ENCODE results near the gene TMCO4. TPM values are rescaled to one million over a fixed set of nuclear protein-coding genes. Genes with fewer than 3 reads are reported as not detected.

Gene TMCO4
- total RNA-seq, 2 experiments from 2014 or later = 13.2 to 15.6 TPM

DNA sequence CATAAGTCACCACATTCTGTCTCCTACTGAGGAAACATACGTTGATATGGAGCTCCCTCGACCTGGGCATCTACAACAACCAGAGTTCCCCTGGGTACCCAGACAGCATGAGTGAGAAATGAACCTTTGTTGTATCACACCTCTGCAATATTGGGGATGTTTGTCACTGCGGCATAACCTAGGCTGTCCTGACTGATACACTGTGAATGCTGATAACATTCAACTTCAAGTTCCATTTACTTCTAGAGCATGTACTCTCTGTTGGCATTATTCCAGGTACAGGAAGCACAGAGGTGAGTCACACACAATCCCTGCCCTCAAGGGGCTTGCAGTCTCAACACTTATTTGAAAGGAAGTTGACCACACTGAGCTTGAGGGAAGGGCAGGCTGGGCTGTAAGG, 69.5 kb downstream of the TMCO4 start:
- ATAC-seq (no peak), DNase-seq (no peak)
- ChIA-PET CTCF (interaction anchor here (1.0 to 3.4 kb wide), 4 partner anchors 15 to 74 kb away, joined by 3 to 14 read pairs (median 4); no protein-coding TSS in a partner anchor), POLR2A (interaction anchor here (0.6 kb wide), 1 partner anchor 415 kb away, joined by 5 read pairs; no protein-coding TSS in a partner anchor)
- H3K27me3 Mint-ChIP-seq = no peaks in the 10 kb centered on the region
- H3K4me3 Mint-ChIP-seq = no peak overlapping the region
- H3K36me3 Mint-ChIP-seq (ENCODE audit: low read depth) = peaks cover 25% of the 10 kb centered on the region
- H3K4me1 Mint-ChIP-seq = no peaks in the 10 kb centered on the region
- peaks cover 11% of the 10 kb centered on the region for H3K9me3 Mint-ChIP-seq (ENCODE audit: low read depth)
- intact Hi-C loops (cut with DNase I, micrococcal nuclease) = no loop called here
- H3K27ac Mint-ChIP-seq = no peak overlapping the region

DNA sequence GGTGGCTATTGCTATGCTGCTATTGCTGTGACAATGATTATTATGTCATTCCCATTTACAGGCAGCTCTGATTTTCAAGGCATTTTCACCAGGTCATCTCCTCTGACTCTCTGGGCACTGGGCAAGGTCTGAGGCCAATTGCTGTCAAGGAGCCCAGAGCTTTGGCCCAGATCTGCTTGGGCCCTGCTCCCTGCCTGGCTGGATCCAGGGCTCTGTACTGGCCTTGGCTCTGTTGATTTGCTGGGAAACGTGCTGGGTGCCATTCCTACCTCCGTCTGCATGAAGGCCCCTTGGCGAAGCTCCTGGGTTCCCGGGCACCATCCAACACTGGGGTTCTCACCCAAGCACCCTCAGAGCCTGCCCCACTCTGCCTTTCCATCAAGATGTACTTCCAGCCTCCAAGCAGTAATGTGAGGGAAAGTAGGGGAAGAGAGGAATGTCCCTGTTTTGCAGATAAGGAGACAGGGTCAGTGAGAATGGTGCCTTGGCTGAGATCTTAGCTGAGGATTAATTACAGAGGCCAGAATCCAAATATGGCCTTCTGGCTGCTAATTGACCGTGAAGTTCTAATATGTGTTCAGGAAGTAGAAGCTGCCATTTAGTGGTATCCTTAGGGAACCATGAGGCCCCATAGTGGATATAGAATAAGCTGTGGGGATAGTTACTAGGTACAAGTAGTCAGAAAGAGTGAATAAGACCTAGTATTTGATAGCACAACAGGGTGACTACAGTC, 71.1 kb downstream of the TMCO4 start:
- H3K27ac Mint-ChIP-seq = no peak overlapping the region
- POLR2A ChIA-PET = interaction anchor here (0.6 kb wide), 1 partner anchor 441 kb away, joined by 3 read pairs; no protein-coding TSS in a partner anchor
- no peaks in the 10 kb centered on the region for H3K4me1 Mint-ChIP-seq
- no peak overlapping the region for H3K4me3 Mint-ChIP-seq
- ATAC-seq = no peak
- no peaks in the 10 kb centered on the region for H3K27me3 Mint-ChIP-seq
- DNase-seq = no peak
- H3K9me3 Mint-ChIP-seq (ENCODE audit: low read depth) = peaks cover 11% of the 10 kb centered on the region
- intact Hi-C loops (cut with DNase I, micrococcal nuclease) = no loop called here
- CTCF ChIA-PET = interaction anchor here (0.6 to 3.4 kb wide), 8 partner anchors 13 to 1761 kb away, joined by 3 to 14 read pairs (median 3); no protein-coding TSS in a partner anchor
- H3K36me3 Mint-ChIP-seq (ENCODE audit: low read depth) = peaks cover 20% of the 10 kb centered on the region

DNA sequence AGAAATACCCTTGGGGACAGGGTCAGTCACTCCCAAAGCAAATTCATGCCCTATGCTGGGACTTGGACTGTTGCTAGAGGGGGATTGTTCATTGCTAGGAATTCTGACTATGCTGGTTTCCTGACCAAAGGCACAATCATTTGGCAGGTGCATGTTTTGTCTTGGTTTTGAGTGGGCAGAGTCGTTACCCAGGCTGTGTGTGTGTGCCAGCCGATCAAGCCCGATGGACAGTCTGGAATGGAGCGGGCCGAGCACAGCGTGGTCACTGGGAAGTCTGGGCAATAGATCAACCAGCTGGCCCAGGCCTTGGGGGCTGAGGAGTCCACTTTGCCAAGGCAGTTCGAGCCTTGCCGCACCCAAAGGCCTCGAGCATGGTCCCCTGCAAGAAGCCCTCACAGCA, 74.1 kb downstream of the TMCO4 start:
- Mint-ChIP-seq H3K27ac (no peak overlapping the region), H3K36me3 (ENCODE audit: low read depth) (peaks cover 7% of the 10 kb centered on the region), H3K27me3 (no peaks in the 10 kb centered on the region), H3K9me3 (ENCODE audit: low read depth) (peaks cover 7% of the 10 kb centered on the region), H3K4me1 (no peaks in the 10 kb centered on the region), H3K4me3 (no peak overlapping the region)
- POLR2A ChIA-PET = interaction anchor here (0.6 kb wide), 1 partner anchor 221 kb away, joined by 3 read pairs; no protein-coding TSS in a partner anchor
- no peak for ATAC-seq
- no peak for DNase-seq
- CTCF ChIA-PET = no interaction called here
- intact Hi-C loops (cut with DNase I, micrococcal nuclease) = no loop called here

DNA sequence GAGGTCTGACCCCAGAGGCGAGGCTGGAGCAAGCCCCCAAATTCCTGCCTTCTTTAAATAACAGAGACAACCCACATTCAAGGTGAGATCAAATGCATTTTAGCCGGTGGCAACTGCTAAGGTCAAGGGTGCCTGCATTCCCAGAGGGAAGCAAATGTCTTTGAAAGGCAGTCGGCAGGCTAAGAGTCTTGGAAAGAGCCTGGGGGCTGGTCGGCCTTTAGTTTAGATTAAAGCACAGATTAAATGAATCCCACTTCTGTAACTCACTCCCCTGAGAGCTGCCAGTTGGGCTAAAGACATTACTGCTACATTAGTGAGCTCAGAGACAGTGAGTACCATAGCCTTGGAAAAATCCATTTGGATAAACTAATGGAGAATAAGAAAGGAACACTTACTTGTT, 75.8 kb downstream of the TMCO4 start:
- H3K27ac Mint-ChIP-seq = no peak overlapping the region
- intact Hi-C loops (cut with DNase I, micrococcal nuclease) = no loop called here
- no peak overlapping the region for H3K4me3 Mint-ChIP-seq
- no peaks in the 10 kb centered on the region for H3K9me3 Mint-ChIP-seq (ENCODE audit: low read depth)
- no peaks in the 10 kb centered on the region for H3K4me1 Mint-ChIP-seq
- CTCF ChIA-PET = interaction anchor here (1.4 kb wide), 1 partner anchor 20 kb away, joined by 4 read pairs; no protein-coding TSS in a partner anchor
- POLR2A ChIA-PET = no interaction called here
- H3K36me3 Mint-ChIP-seq (ENCODE audit: low read depth) = no peaks in the 10 kb centered on the region
- no peaks in the 10 kb centered on the region for H3K27me3 Mint-ChIP-seq
- ATAC-seq = no peak
- DNase-seq = no peak

DNA sequence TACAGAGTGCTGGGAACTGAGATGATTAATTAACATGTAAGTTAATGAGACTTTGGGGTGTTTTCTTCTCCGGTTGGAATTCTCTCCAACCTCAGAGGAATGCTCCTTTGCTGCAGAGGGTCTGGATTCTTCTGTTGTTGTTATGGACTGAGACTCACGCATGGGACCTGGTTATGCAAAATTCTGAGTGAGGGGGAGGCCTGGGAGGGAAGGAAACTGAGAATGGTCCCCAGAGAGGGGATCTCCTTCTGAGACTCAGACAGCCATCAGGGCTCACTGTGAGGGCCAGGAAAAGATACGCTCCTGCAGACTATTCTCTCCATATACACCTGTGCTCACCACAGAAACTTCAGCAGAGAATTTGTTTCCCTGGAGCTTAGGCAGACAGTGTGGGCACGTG, 78.7 kb downstream of the TMCO4 start:
- Mint-ChIP-seq H3K27ac (no peak overlapping the region), H3K4me1 (no peaks in the 10 kb centered on the region), H3K4me3 (no peak overlapping the region), H3K36me3 (ENCODE audit: low read depth) (no peaks in the 10 kb centered on the region), H3K9me3 (ENCODE audit: low read depth) (no peaks in the 10 kb centered on the region), H3K27me3 (no peaks in the 10 kb centered on the region)
- intact Hi-C loops (cut with DNase I, micrococcal nuclease) = no loop called here
- no peak for DNase-seq
- ChIA-PET CTCF (no interaction called here), POLR2A (no interaction called here)
- no peak for ATAC-seq

DNA sequence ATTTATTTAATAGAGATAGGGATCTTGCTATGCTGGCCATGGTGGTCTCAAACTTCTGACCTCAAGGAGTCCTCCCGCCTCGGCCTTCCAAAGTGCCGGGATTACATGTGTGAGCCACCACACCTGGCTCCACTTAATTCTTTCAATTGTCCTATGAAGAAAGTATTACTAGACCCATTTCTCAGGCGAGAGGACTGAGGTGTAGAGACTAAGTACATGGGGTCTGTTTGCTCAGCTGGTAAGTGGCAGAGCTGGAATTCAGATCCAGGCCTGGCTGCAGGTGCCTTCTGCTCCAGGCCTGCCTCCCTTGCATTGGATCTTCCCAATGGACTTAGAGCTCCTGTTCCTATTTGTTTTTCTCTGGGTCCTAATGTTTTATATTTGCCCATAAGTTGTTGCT, 79.5 kb downstream of the TMCO4 start:
- no peak overlapping the region for H3K4me3 Mint-ChIP-seq
- no peaks in the 10 kb centered on the region for H3K36me3 Mint-ChIP-seq (ENCODE audit: low read depth)
- DNase-seq (no peak), ATAC-seq (no peak)
- H3K27me3 Mint-ChIP-seq = no peaks in the 10 kb centered on the region
- no peak overlapping the region for H3K27ac Mint-ChIP-seq
- ChIA-PET CTCF (interaction anchor here (0.7 to 1.7 kb wide), 2 partner anchors 15 to 540 kb away, joined by 3 to 5 read pairs; no protein-coding TSS in a partner anchor), POLR2A (no interaction called here)
- H3K9me3 Mint-ChIP-seq (ENCODE audit: low read depth) = no peaks in the 10 kb centered on the region
- intact Hi-C loops (cut with DNase I, micrococcal nuclease) = no loop called here
- H3K4me1 Mint-ChIP-seq = peaks cover 6% of the 10 kb centered on the region

DNA sequence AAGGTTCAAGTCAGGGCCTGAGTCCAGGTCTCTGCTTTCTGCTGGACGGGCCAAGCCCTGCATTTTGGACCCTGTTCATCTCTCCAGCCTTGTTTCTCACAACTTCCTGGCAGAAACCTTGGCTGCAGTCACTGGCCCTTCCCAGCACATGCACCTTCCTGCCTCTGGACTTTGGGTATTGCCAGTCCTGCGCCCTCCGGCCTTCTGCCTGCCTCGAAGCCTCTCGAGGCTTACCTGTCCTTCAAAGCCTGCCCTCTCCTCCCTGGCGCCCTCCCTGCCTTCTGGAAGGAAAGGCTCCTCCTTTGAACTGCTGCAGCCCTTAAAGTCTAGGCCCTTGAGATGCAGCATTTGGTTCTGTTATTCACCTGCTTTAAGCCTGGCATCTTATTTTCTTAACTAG, 82.2 kb downstream of the TMCO4 start:
- H3K27me3 Mint-ChIP-seq = no peaks in the 10 kb centered on the region
- H3K4me3 Mint-ChIP-seq = no peak overlapping the region
- peaks cover 8% of the 10 kb centered on the region for H3K36me3 Mint-ChIP-seq (ENCODE audit: low read depth)
- no peak for DNase-seq
- CTCF ChIA-PET = interaction anchor here (2.2 kb wide), 1 partner anchor 55 kb away, joined by 8 read pairs; no protein-coding TSS in a partner anchor
- peaks cover 14% of the 10 kb centered on the region for H3K4me1 Mint-ChIP-seq
- no peaks in the 10 kb centered on the region for H3K9me3 Mint-ChIP-seq (ENCODE audit: low read depth)
- H3K27ac Mint-ChIP-seq = no peak overlapping the region
- intact Hi-C loops (cut with DNase I, micrococcal nuclease) = loop anchor here in 1 of 2 experiments (10.0 kb wide), 3 partner anchors 437 to 777 kb away; partner anchors contain the start of genes PLA2G2C and UBXN10
- POLR2A ChIA-PET = no interaction called here
- no peak for ATAC-seq

DNA sequence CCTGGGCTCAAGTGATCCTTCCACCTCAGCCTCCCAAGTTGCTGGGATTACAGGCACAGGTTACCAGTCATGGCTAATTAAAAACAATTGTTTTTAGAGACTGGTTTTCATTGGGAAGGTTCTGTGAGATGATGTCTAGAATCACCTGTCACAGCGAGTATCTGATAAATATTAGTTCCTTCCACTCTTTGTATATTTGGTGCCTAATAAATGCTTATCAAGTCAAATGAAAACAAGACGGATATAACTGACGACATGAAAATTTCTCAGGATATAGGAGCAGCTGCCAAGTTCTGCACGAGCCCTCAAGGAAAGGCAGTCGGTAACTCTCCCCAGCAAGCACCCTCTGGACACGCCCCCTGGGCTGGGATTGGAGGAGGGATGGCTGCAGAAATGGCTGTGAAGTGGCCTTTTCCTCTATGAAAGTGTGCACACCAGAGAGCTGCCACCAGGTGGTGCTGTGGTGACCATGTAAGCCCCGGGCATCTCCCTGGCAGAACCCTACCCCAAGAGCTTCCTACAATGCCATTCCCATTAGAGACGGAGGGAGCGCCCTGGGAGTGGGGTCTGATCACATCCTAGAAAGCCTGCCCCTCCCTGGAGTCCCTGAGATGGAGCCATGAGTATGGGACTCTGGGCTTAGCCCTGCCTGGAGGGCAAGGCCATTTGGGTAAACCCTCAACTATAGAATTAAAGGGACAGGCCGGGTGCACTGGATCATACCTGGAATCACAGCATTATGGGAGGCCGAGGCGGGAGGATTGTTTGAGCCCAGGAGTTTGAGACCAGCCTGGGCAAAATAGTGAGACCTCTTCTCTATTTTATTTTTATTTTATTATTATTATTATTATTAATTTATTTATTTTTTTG, 84.1 kb downstream of the TMCO4 start:
- peak; percentile 77 for ATAC-seq
- DNase-seq = peak; percentile 95
- intact Hi-C loops (cut with DNase I, micrococcal nuclease) = loop anchor here (1.0 to 10.0 kb wide), 6 partner anchors 55 to 779 kb away; partner anchors contain the start of genes PLA2G2C (in 1 of the 2) and UBXN10 (in 1 of the 2)
- no peaks in the 10 kb centered on the region for H3K27me3 Mint-ChIP-seq
- no peaks in the 10 kb centered on the region for H3K9me3 Mint-ChIP-seq (ENCODE audit: low read depth)
- peaks cover 30% of the 10 kb centered on the region for H3K4me1 Mint-ChIP-seq
- H3K27ac Mint-ChIP-seq = no peak overlapping the region
- ChIA-PET CTCF (interaction anchor here (0.8 to 3.8 kb wide), 15 partner anchors 10 to 676 kb away, joined by 3 to 27 read pairs (median 4); partner anchors contain the start of gene OTUD3), POLR2A (interaction anchor here (0.7 kb wide), 2 partner anchors 47 to 486 kb away, joined by 3 to 4 read pairs; no protein-coding TSS in a partner anchor)
- no peak overlapping the region for H3K4me3 Mint-ChIP-seq
- peaks cover 8% of the 10 kb centered on the region for H3K36me3 Mint-ChIP-seq (ENCODE audit: low read depth)

DNA sequence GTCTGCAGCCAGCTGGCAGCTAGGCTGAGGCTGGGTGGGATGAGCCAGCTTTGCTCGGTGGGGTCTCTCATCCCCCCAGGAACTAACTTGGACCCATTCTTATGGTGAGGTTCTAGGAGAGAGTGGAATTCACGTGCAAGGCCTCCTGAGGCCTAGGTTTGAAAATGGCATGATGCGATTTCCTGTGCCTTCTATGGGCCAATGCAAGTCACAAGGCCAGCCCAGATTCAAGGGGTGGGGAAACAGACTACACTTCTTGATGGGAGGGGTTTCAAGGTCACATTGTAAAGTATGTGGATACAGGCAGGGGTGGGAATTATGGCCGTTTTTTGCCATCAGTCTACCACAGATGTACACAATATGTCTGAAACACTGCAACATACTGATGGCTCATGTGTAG, 86.8 kb downstream of the TMCO4 start:
- peaks cover 43% of the 10 kb centered on the region for H3K4me1 Mint-ChIP-seq
- H3K9me3 Mint-ChIP-seq (ENCODE audit: low read depth) = no peaks in the 10 kb centered on the region
- no peak overlapping the region for H3K4me3 Mint-ChIP-seq
- peaks cover 14% of the 10 kb centered on the region for H3K36me3 Mint-ChIP-seq (ENCODE audit: low read depth)
- DNase-seq = peak; percentile 13
- POLR2A ChIA-PET = interaction anchor here (0.7 kb wide), 1 partner anchor 650 kb away, joined by 3 read pairs; no protein-coding TSS in a partner anchor
- intact Hi-C loops (cut with DNase I, micrococcal nuclease) = loop anchor here (5.0 to 10.0 kb wide), 6 partner anchors 169 to 782 kb away; partner anchors contain the start of genes OTUD3 (in 1 of the 2), PLA2G2C (in 1 of the 2) and UBXN10 (in 1 of the 2)
- CTCF ChIA-PET = interaction anchor here (1.1 kb wide), 1 partner anchor 9 kb away, joined by 4 read pairs; no protein-coding TSS in a partner anchor
- no peak for ATAC-seq
- peak overlapping the region; percentile 68 for H3K27ac Mint-ChIP-seq
- H3K27me3 Mint-ChIP-seq = no peaks in the 10 kb centered on the region

DNA sequence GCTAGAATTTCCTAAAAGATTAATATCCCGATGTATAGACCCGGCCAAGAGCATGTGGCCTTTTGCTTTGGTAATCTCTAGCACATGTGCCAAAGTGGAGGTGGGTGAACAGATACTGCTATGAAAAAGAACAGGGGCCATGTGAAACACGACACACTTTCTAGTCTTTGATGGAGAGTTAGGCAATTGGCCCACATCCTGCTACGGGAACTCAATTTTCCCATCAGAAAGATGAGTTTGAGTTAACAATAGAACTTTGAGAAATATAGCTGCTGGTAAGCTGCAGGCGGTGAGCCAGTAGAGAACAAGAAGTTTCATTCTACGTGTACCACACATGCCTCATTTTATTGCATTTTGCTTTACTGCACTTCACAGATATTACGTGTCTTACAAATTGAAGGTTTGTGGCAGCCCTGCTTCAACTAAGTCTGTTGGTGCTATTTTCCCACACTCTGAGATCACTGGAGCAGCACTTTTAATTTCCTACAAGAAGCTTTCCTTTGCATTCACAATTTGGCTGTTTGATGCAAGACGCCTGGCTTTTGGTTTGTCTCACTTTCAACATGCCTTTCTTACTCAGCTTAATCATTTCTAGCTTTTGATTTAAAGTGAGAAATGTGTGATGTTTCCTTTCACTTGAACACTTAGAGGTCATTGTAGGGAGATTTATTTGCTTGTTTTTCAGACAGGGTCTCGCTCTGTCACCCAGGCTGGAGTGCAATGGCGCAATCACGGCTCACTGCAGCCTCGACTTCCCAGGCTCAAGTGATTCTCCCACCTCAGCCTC, 88.7 kb downstream of the TMCO4 start:
- Mint-ChIP-seq H3K36me3 (ENCODE audit: low read depth) (peaks cover 18% of the 10 kb centered on the region), H3K27ac (peak overlapping the region; percentile 97), H3K9me3 (ENCODE audit: low read depth) (no peaks in the 10 kb centered on the region), H3K4me3 (peak overlapping the region; percentile 21), H3K4me1 (peaks cover 43% of the 10 kb centered on the region), H3K27me3 (no peaks in the 10 kb centered on the region)
- intact Hi-C loops (cut with DNase I, micrococcal nuclease) = loop anchor here (1.0 to 10.0 kb wide), 15 partner anchors 54 to 784 kb away; partner anchors contain the start of genes OTUD3 (in 2 of the 2), PLA2G2C (in 1 of the 2), TMCO4 (in 1 of the 2) and UBXN10 (in 1 of the 2)
- ChIA-PET CTCF (interaction anchor here (0.6 to 1.3 kb wide), 6 partner anchors 49 to 1521 kb away, joined by 3 to 7 read pairs (median 4); no protein-coding TSS in a partner anchor), POLR2A (interaction anchor here (0.6 to 1.2 kb wide), 7 partner anchors 21 to 1730 kb away, joined by 3 to 5 read pairs (median 3); no protein-coding TSS in a partner anchor)
- DNase-seq (peak; percentile 74), ATAC-seq (peak; percentile 75)
